Activated T-cell treated with anti-CD3 and anti-CD28 coated beads for 4 hours (primary cell): ENCODE results near the gene CMIP.

Source experiments
- DNase-seq: peaks from one replicate; pipeline ENCODE4 v3.0.0-alpha.2; 2020

The CMIP gene

GRCh38 chr16:81612351-81613163 lies 167.9 kb downstream of the CMIP start:
- no peak for DNase-seq

DNA sequence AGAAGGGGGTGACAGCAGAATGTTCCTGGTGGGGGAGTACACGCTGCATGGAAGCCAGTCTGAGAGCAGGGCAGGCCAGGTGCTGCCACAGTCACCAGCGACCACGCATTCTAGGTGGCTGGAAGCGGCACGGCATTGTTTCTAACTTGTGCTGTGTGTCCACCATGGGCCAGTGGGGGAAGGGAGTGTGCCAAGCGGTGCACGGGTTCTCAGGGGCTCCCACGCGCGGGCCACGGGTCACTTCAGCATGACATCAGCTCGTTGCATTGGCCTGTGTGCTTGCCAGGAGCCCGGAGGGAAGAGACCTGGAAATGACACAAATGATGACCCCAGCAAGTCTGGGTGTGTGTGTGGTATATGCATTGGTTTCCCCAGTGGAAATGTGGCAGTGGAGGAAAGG lies 169.6 kb downstream of the CMIP start:
- no peak for DNase-seq

- no peak for DNase-seq
Measured at GRCh38 chr16:81614654-81615359, 170.2 kb downstream of the CMIP start.

- DNase-seq: no peak
Measured at GRCh38 chr16:81615411-81615810, 170.8 kb downstream of the CMIP start.

DNA sequence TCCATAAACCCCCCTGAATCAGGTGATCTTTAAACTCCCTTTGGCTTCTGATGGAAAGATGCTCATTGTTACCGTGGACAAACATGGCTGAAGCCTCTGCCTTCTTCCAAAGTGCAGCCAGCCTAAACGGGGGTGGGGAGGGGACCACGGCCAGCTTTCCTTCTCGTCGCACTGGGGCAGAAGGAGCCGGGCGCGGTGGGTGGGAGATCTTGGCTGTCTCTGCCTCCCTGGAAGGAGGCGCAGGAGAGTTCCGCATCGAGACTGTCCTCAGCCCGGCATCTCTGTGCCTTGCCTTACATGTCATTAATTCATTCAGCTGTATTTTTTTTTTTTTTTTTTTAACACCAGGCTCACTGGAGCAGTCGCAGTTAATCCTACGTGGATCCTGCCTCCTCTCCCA lies 171.2 kb downstream of the CMIP start:
- no peak for DNase-seq

- peak; percentile 54 for DNase-seq
Measured at GRCh38 chr16:81616321-81617020, 171.9 kb downstream of the CMIP start.

DNA sequence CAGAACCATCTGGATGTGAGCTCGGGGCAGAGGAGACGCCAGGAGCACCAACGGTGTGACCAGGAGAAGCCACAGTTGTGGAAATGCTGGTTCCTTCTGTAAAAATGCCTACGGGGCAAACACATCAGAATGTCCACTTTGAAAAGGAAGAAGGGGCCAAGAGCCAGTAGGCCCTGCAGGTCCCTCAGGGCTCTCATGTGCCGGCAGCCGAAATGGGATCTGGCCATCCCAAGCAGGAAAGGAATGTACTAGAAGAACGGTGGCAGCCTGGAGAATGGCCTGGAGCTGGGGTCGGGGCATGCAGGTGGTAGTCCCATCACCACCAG lies 172.4 kb downstream of the CMIP start:
- no peak for DNase-seq

DNA sequence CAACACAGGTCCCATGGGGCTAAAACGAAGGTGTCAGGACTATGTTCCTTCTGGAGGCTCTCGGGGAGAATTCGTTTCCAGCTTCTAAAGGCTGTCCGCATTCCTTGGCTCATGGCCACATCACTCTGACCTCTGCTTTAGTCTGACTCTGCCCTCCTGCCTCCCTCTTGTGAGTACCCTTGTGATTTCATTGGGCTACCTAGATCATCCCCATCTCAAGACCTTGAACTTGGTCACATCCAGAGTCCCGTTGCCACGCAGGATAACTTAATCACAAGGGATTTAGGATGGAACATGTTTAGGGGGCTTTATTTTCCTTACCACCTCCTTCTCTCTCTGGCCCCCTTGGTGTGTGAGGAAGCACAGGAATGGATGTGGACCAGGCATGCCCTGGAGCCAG lies 173.6 kb downstream of the CMIP start:
- no peak for DNase-seq

- no peak for DNase-seq
Measured at GRCh38 chr16:81618661-81619060, 174.1 kb downstream of the CMIP start.

DNA sequence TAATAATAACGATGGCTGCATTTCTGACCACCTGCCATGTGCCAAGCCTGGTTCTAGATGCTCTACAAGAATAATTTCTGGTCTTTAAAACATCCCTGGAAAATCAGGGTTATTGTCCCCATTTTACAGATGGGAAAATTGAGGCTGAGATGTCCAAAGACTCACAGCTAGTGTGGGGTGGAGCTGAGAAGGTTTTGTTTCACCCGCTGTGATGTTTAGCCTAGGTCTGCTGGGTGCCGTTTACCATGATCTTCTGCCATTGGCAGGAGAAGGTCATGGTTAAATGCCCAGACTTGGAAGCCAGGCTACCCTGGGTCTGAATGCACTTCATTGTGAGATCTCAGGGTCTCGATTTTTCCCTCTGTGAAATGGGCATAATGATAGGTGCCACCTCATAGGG lies 175.4 kb downstream of the CMIP start:
- DNase-seq: no peak

DNA sequence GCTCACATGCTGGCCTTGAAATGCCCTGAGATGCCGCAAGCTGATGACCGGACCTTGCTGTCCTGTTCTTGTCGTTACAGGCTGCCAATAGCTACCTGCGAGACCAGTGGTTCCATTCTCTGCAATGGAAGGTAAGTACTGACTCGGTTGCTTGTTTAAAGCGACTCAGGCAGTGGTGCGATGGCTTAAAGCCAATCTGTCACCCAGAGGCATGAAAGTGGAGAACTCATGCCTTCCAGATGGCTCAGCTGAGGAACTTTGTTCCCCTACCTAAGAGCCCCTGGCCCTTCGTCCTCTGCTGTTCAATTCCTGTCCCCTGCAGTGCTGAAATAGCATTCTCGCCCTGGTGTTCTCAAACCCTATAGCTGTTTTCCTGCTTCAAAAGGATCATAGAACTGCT lies 176.2 kb downstream of the CMIP start:
- no peak for DNase-seq

DNA sequence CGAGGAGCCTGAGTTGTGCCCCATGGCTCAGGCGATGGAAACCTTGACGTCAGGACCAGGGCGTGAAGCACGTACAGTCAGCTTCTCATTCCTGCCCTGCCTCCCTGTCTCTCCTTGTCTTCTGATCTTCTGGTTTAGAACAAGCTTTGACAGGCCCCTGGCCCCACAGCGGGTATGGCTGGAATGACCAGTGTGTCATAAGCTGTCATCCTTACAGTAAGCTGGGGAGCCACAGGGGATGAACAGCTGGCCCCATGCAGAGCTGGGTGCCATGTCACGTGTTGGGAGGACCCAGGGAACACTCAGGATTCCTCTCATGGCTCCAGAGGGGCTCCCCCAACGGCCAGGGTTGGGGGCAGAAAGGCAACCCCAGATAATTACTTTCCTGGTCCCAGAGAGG lies 176.9 kb downstream of the CMIP start:
- DNase-seq: no peak

- peak; percentile 51 for DNase-seq
Measured at GRCh38 chr16:81623365-81624102, 178.9 kb downstream of the CMIP start.

- DNase-seq: no peak
Measured at GRCh38 chr16:81624403-81624759, 179.8 kb downstream of the CMIP start.

GRCh38 chr16:81624760-81625543 lies 180.3 kb downstream of the CMIP start:
- DNase-seq: no peak

- no peak for DNase-seq
Measured at GRCh38 chr16:81625544-81626153, 181.0 kb downstream of the CMIP start.

DNA sequence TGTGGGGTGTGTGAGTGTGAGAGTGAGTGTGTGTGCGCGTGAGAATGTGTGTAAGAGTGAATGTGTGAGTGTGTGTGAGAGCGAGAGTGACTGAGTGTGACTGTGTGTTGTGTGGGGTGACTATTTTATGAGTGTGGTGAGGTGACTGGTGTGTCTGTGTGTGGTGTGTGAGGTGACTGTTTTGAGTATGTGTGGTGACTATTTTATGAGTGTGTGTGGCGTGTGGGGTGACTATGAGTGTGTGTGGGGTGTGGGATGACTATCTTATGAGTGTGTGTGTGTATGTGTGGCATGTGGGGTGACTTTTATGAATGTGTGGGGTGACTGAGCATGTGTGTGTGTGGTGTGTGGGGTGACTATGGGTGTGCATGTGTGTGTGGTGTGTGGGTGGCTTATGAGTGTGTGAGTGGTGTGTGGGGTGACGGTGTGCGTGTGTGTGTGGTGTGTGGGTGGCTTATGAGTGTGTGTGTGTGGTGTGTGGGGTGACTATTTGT lies 181.6 kb downstream of the CMIP start:
- no peak for DNase-seq

- DNase-seq: no peak
Measured at GRCh38 chr16:81627024-81627423, 182.4 kb downstream of the CMIP start.

GRCh38 chr16:81627729-81628244 lies 183.2 kb downstream of the CMIP start:
- no peak for DNase-seq

DNA sequence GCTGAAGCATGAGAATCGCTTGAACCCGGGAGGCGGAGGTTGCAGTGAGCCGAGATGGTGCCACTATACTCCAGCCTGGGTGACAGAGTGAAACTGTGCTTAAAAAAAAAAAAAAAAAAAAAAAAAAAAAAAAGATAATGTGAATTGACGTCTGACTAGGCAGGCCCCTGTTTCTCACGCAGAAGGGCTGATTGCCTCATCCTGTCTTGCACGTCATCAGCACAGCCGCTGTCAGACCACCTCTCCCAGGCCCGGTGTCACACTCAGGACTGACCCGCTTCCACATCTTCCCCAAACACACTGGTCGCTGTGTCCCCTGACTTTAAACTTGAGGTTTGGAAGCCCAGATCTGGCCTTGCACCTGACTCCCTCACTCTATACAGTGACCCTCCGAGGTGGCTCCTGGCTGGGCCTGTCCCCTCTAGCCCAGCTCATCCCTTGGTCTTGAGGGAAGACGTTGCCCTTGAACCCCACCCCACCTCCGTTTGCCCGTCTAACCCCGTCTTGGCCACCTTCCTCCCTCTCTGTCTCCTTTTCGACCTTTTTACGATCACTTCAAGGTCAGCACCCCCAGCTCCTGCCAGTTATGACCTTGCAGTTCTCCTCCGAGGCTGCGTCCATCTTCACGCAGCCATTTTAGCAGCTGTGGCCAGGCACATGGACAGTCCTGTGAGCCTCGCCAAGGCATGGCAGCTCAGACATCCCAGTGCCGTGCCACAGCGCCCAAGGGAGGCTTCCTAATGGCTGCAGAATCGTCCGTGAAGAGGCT lies 184.6 kb downstream of the CMIP start:
- DNase-seq: no peak
